MM.1S (cell line): ENCODE data around the gene LDLRAD1.
"Not testable (repeated sequence)": the region's sequence is repeated elsewhere in the genome, so short reads cannot be mapped to it uniquely, and the experiment has no call there.

Experiments
- CTCF ChIP-seq: fragments of 300-600 bp; sonication (generic); IDR thresholded peaks from 2 replicates; pipeline ENCODE4 v1.5.1; 2016; ENCODE audit warnings: antibody characterized with exemption, low read length, mixed read lengths
- EZH2 ChIP-seq: fragments of 300-600 bp; sonication (generic); optimal IDR thresholded peaks from 2 replicates; pipeline ENCODE3; 2017; ENCODE audit warnings: low read depth, mild to moderate bottlenecking, antibody characterized with exemption, low read length, mixed read lengths

GRCh38 chr1:54024811-54025210, 6.8 kb upstream of the LDLRAD1 start:
- TF ChIP-seq CTCF, EZH2: not testable (repeated sequence)
